Measurements from ENCODE around the gene IQSEC1.

- TF ChIP-seq CTCF (IDR thresholded peaks at IDR 0.05; ENCODE audit: insufficient read depth, low read depth, low read length): no peak
- no peak for TF ChIP-seq EZH2 (IDR thresholded peaks at IDR 0.05; ENCODE audit: insufficient read depth, low read length)
These were observed 87.2 kb downstream of the IQSEC1 start for GRCh38 chr3:12986031-12986430.
